Measurements from ENCODE around the gene TPD52L2.

The TPD52L2 gene

DNA sequence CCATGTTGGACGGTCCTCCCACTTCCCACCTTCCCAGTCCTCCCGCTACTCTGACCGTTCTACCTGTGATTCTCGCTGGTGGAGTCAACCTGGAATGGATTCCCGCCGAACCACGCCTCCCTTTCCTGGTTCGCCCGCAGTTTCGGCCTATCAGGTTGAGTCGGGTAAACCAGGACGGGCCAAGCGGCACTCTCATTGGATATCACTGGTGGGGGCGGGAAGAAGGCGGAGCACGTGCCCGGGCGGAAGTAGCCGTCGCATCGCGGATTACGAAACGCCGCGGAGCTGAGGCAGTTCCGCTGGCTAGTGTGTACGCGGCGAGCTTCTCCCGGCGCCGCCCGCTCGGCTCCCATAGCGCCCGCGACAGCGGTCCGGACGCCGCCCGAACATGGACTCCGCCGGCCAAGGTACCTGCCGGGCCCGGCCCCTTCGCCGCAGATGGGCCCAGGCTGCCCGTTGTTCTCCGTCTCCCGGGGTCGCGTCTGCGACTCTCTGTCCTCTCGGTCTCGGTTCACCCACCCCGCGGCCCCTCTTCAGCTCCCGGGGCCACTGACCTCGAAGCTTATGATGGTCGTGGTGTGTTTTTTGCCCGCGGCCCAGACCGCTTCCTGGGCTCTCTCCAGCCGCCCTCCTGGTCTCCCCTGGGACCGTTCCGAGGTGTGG is at the start of gene TPD52L2:
Gene TPD52L2, plus strand, starts transcription at position 293 of the 663 bp plus-strand sequence. Its CDS starts 96 bp downstream, at position 389.
- FAIRE-seq, result peak; percentile 91

DNA sequence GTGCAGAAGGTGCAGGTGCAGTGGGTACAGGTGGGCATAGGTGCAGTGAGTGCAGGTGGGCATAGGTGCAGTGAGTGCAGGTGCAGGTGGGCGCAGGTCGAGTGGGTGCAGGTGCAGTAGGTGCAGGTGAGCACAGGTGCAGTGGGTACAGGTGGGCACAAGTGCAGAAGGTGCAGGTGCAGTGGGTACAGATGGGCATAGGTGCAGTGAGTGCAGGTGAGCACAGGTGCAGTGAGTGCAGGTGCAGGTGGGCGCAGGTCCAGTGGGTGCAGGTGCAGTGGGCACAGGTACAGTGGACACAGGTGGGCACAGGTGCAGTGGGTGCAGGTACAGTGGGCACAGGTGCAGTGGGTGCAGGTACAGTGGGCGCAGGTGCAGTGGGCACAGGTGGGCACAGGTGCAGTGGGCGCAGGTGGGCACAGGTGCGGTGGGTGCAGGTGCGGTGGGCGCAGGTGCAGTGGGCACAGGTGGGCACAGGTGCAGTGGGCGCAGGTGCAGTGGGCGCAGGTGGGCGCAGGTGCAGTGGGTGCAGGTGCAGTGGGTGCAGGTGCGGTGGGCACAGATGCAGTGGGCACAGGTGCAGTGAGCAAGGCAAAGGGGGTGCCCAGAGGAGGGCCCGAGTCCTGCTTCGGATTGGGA is 49.3 kb upstream of the TPD52L2 start:
- FAIRE-seq, result no peak

DNA sequence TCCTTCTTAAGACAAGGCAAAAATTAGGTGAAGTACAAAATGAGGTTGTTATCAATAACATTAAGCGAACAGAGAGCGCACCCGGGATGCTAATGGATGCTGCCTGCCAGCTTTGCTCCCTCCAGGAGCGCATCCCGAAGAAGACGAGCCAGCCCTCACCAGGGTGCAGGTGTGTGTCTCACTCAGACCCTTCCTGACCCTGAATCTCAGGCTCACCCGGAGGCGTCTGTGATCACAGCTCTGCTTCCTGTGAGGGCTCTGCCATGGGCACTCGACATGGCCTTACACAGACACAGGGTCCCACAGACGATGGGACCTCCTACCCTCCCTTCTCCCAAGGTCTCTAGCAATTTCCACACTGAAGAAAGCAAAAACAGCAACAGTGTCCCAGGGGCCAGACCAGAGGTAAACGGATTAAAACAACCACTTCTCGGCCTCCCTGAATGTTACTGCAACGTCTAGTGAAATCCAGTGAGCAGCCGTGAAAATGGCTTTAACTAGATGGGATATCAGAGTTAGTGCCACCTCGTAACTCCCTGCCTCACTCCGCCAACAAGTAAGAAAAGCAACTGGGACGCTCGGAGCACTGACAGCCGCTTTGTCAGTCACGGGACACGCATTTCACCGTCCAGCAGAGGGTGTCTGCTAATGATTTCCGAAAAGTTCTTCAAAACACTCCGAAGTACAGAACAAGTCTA is 45.7 kb upstream of the TPD52L2 start:
- no peak for FAIRE-seq

DNA sequence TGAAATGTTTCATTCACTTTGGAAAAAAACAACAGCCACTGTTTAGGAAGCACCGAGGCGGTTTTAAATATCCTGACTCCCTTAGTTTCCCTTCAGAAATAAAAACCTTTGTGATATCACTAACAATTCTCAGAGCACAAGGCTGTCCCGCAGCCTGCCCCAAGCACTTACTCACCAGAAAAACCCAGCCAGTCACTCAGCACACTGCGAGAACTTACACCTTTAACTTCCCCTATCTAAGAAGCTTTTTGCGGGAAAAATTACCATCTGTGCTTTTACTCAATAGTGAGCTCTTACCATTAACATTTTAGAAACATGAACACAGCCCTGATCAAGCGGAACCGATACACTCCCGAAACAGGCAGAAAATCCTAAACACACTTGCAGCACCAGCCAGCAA is 43.3 kb upstream of the TPD52L2 start:
- FAIRE-seq, result no peak

DNA sequence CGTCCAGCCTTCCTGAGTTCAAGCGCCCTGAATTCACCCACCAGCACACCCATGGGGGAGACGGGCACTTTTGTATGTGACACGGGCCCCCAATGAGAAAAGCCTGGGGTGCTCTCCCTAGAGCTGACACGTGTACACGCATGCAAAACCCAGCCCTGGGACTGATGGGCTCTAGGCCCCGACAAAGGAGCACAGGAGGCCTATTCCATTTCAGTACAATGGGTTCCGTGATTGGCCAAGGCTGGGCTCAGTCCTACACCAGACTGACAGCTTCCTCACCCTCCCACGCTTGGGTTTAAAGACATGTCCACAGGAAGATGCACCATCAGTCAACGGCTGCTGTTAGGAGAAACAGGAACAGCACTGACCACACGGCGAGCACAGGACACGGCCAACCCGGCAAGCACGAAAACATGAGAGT is 42.8 kb upstream of the TPD52L2 start:
- FAIRE-seq, result no peak

DNA sequence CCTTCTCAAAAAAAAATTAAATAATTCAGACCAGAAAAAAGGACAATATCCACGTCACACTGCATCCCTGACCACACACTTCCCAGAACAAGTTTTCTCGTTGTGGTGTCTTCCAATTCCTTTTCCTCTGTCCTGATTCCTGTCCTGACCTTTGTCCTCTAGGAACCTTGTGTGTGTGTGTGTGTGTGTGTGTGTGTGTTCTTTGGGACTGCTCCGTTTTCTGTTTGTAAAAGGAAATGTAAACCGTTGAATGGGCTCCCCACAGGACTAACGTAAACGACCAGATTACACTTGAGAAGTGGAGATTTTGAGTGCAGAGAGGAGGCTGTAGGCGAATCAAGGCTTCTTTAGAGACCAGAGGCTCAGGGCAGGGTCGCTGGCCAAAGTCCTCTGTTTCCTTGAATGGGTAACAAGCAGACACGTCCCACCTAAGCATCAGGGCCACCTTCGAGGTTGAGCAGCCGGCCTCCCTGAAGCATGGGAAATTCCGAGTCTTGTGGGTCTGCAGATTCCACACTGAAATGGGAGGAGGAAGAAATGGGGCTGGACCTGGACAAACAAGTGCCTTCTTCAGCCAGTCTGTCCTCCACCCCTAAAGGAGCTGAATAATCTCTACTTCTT is 41.3 kb upstream of the TPD52L2 start:
- FAIRE-seq, result no peak

DNA sequence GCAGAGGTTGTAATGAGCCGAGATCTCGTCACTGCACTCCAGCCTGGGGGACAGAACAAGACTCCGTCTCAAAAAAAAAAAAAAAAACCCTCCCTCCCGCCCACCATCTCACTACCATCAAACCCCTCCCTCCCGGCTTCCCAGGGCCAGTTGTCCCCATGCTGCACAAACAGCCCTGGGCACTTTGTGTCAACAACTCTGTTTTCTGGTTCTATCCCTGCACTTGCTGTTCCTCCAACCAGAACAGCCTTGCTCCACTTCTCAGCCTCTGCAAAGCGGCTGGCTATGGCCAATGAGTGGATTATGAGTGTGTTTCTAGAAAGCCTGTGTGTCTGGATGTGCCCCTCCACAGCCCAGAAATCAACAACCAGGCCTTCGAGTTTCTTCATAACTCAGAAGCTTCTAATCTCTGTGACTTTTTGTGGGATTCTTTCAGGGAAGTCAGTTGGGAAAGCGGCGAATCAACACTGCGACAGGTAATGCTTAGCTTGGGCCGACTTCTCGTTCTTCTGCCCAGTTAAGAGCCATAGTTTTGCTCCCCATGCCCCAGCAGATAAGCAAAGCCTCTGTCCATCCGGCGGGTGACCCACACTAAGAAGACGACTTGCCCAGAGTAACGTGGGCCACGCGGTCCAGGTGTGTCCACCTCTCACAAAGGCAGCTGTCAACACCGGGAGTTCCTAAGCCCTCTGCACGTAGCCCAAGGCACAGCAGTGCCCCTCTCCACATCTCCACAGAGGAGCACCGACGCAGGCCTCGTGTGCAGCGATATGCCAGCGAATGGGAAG is 39.5 kb upstream of the TPD52L2 start:
- FAIRE-seq, result no peak

DNA sequence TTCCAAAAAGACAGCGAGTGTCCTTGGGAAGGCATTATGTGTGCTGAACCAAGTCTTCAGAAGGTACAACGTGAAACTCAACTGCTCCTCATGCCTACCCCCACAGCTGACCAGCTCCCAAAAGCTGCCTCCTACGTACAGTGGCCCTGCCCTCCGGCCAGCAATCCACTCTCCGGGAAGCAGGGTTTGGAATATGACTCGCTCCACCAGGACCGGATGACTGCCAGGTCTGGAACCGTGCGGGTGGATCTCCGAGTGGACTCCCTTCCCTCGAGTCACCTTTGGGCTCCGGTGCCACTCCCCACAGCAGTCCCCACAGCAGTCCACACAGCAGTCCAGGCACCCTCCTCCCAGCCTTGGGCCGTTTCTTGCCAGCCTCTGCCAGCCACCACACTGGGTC is 38.3 kb upstream of the TPD52L2 start:
- FAIRE-seq, result no peak

DNA sequence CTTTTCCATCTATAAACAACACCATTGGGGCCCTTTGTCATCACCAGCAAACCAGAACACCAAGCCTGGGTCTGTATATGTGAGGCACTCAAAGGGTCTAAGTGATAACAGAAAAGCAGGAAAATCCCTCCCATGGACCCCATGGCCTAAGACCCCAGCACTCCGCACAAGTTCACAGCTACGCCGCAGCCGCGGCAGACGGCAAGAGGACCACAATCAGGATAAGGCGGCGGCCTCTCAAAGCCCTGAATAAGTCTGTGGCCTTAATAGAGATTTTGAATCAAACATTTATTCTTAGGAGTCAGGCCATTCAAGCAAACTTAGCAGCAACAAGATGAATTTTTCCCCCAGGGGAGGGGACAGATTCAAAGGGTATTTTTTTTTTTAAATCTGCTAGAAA is 36.9 kb upstream of the TPD52L2 start:
- FAIRE-seq, result no peak

DNA sequence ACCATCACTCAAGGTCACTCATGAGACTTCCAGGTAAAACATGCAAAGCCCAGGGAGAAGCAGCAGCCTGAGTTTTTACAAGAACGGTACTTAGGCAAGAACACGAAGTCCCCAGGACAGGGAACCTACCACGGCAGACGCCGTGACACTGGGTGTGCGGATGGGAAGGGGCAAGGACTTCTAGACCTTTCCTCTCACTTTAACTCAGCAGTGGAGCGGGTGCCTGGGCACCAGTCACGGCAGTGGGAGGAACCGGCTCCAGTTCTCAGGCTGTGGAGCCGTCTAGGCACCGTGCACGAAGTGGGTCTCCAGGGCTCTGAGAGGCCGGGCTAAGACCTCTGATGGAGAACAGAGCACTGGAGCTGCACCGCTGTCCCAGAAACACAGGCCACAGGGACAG is 36.5 kb upstream of the TPD52L2 start:
- FAIRE-seq, result no peak

DNA sequence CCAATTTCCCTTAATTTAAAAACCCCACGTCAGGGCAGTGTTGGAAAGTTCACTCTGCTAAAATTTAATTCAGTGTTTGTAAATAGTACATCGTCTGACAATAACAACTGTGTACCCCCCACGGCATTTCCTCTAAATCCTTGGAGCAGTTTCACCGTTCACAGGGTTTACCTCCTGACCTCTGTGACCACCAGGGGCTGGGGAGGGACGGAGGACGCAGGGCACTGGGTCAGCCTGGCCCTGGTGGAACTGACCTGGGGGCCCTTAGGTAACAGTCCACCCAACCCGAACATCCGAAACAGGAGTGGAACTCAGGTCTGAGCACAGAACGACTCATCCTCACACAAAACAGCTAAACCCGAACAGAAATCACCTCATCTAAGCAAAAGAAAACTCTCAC is 36.1 kb upstream of the TPD52L2 start:
- no peak for FAIRE-seq

DNA sequence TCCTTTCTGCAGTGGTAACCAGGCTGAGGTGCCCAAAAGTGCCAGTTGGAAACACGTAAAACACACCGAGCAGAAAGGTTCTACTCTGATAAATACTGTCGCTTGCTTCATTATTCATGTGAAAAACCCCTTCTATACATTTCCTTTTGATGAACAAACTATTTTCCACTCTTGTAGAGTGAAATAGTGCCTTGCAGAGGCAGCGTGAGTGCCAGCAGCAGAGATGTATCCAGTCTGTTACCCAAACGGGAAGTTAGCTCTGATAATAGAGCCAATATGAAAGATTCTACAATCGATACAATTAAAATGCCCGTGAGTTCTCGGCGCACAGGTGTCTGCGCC is 35.5 kb upstream of the TPD52L2 start:
- FAIRE-seq, result no peak

DNA sequence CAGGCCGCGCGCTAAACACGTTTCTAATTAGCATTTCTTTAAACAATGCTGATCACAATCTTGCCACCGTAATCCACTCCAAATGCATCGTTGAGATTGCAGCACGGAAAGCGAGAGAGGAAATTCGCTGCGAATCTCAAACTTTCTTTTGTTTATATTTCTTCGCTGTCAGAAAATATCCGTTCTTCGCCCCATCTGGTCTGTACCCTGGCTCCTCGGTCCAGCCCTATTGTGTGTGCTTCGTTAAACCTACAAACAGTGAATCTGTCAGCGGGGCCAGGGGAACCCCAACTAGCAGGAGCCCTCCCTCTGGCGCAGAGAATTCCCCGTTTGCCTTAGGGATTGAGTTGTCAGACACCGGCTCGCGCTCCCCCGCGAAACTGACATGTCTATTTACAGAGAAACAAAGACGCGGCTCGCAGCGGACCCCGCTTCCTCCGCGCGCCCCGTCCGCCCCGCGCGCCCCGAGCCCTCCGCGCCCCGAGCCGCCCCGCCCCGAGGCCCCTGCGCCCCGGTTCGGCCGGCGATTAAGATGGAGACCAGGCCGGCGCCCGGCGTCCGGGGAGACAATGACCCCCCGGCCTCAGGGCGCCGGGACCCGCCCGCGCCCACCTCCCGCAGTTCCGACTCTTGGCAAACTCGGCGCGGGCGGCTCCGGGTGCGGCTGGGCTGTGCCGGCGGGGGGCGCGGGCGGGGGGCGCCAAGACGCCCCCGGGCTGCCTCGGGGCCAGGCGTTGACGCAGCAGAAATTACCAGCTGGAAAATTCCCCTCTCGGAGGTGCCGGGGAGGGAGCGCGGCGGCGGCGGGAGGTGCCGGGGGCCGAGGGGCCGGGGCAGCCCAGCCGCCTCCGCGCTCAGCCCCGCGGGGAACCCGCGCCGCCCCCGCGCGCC is 34.9 kb upstream of the TPD52L2 start:
- FAIRE-seq, result no peak

DNA sequence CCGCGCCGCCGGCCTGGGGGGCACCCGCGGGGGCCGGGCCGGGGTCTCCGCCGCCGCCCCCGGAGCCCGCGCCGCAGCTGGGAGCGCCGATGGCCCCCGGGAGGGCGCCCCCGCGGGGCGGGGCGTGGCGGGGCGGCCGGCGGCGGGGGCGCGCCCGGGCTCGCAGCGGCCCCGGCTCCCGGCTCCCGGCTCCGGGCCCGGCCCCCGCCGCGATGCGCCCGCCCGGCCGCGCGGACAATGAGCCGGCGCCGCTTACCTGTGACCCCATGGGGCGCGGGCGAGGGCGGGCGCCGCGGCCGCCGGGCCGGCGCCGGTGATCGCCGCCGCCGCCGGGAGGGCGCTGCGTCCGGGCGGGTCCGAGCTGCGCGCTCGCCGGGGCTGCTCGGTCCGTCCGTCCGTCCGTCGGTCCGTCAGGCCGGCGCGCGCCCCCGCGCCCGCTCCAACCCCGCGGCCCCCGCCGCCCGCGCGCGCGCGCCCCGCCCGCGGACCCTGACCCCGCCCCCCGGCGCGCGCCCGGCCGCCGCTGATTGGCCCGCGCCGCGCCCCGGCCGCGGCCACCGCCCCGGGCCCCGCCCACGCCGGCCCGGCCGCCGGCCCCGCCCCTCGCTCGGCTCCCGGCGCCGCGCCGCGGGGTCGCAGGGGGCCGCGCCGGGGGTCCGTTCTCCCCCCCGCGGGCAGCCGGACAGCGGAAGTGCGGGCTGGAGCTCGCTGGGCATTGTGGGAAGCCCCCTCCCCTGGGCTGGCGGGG is 34.1 kb upstream of the TPD52L2 start, which contains the start of gene ZBTB46:
Gene ZBTB46, minus strand, starts transcription at position 424 of the 748 bp plus-strand sequence. CDS start 40,507 bp downstream, outside the sequence.
- no peak for FAIRE-seq

DNA sequence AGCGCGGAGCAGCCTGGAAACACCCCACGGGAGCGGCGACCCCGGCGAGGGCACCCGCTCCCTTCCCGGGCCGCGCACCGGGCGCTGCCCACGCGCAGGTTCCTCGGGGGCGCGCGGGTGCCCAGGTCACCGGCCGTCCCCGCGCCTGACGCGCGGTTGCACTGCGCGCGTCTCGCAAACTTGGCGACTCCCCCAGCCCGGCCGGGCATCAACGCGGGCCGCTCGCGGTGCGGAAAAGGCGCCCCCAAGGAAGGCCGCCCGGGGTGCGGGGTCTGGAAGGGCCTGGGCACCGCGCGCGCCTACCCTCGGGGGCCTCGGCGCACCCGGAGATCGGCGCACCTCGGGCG is 33.5 kb upstream of the TPD52L2 start:
- no peak for FAIRE-seq

DNA sequence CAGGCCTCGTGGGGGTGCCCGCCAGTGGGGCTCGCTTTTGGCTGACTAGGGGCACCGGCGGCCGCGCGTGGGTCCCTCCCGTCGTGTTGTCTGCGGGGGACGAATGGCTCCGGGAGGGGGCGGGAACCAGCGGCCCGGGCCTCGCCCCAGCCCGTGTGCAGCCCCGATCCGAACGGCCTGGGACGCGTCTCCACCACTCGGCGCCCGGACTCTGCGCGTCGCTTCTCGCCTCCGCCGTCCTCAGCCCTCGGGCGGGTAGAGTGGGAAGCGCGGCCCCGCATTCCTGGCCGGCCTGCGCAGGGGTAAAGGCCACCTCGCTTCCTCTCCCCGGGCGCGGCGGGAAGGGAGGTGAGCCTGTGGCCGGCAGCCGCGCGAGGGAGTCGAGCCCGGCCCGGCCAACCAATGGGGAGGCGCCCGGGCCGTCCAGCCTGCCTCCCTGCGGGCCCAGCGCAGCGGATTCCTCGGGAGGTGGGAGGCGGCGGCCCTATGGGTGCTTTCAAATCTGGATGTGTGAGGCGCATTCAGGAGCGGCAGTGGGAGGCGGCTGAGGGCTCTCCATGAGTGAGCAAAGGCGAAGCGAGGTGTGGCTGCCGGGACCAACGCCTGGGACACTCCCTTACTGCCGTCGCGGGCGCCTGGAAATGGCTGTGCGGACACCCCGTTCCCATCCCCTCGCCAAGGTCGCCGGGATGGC is 32.9 kb upstream of the TPD52L2 start:
- no peak for FAIRE-seq

DNA sequence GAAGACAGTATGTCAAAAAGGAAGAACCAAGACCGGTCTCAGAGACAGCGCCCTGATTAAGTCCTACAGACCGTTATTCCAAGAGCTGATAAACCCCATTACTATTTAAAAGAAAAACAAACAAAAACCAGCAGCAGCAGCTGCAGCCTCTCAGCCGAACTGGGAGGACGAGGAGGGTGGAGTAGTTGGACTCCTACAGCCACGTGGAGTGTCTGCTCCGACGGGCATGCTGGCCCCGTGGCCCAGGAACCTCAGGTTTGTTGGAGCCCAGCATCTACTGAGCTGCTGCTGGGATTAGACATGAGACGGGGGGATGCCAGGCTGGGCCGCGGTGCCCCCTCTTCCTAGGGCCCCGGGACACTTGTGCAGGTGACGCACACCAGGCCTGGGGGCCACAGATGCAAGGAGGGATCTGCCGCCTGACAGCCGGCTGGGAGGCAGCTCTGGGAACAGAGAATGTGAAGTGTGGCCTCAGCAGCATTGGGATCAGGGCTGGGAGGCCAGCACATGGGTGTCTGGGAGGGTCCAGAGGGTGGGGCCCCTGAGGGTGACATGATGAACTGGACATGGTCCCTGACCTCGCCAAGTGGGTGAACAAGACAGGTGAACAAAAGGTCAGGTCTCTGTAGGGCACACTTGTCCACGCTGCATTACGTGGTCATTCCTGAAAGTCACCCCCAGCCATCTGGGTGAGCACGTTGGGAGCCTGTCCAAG is 31.1 kb upstream of the TPD52L2 start:
- no peak for FAIRE-seq

DNA sequence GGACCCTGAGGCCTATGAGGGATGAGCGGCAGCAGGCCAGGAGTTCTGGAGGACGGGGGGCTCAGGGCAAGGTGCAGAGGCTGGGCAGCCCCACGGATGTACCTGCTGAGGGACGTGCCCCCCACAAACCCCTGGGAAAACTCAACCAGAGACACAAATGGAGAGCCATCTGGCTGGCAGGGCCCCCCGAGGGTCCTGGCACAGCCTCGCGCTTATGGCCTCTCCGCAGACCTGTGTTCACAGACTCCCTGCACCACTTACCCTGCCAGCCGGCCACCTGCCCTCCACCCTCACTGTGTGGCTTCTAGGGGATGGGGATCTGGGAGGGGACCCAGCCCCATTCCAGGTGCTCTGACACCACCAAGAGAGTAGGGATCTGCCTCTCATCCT is 30.6 kb upstream of the TPD52L2 start:
- no peak for FAIRE-seq

DNA sequence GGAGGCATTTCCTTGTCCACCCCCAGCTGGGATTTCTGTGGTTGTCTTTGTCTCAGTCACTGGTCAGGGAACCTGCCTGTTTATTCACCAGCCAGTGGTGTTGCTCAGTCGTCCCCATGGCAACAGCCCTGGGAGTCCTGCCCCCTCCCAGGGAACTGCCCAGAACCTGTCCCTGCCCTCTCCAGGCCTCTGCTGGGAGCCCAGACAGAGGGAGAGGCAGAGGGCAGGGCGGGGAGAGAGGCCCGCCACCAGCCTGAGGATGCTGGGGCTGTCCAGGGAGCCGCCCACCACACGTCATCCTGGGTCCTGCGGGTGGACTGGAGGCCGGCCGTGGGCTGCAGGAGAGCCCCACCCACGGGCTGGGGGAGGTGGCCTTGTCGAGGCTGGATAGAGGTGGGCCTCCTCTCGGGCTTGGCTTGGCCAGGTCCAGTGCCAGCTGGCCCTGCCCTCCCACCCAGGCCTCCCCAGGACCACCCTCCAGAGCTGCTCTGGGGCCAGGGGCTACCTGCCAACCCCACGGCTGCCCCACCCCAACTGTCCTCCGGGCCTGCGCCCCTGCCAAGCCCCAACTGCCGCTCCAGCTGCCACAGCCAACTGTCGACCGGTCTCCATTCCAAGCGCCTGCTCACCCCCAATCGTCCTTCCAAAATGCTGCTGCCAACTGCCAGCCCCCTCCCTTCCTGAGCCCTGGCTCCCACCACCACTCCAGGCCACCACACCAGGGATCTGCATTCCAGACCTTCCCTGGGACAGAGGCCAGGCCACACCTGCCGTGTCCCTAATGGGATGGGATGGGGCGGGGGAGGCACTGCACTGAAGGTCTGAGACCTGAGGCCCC is 29.8 kb upstream of the TPD52L2 start:
- peak; percentile 72 for FAIRE-seq
